Endothelial cell (in vitro differentiated cells): ENCODE results near the gene PSMF1. TPM values are rescaled to one million over a fixed set of nuclear protein-coding genes. Genes with fewer than 3 reads are reported as not detected.
"Not testable (repeated sequence)": the region's sequence is repeated elsewhere in the genome, so short reads cannot be mapped to it uniquely, and the experiment has no call there.

Experiments
- DNase-seq: peaks from one replicate; pipeline ENCODE4 v3.0.0; 2021; ENCODE audit warnings: low spot score
- H3K27ac Mint-ChIP-seq: one replicate; pipeline ENCODE4 v1.8.0; 2021; ENCODE audit warnings: mixed read lengths, inconsistent platforms; ENCODE audit not compliant: unreplicated experiment
- H3K27me3 Mint-ChIP-seq: one replicate; pipeline ENCODE4 v1.8.0; 2021; ENCODE audit warnings: mild to moderate bottlenecking, moderate library complexity, mixed read lengths, inconsistent platforms; ENCODE audit not compliant: unreplicated experiment
- H3K36me3 Mint-ChIP-seq: one replicate; pipeline ENCODE4 v1.8.0; 2021; ENCODE audit warnings: mild to moderate bottlenecking, low read depth, mixed read lengths, inconsistent platforms; ENCODE audit not compliant: unreplicated experiment
- H3K4me1 Mint-ChIP-seq: one replicate; pipeline ENCODE4 v1.8.0; 2021; ENCODE audit warnings: mild to moderate bottlenecking, mixed read lengths, inconsistent platforms; ENCODE audit not compliant: unreplicated experiment
- H3K4me3 Mint-ChIP-seq: one replicate; pipeline ENCODE4 v1.8.0; 2021; ENCODE audit warnings: mild to moderate bottlenecking, mixed read lengths, inconsistent platforms; ENCODE audit not compliant: unreplicated experiment
- H3K9me3 Mint-ChIP-seq: one replicate; pipeline ENCODE4 v1.8.0; 2021; ENCODE audit warnings: mixed read lengths, inconsistent platforms; ENCODE audit not compliant: unreplicated experiment
- CTCF ChIP-seq: fragments of 200-600 bp; sonication (generic); IDR thresholded peaks from one replicate; pipeline ENCODE4 v1.5.0; 2021; ENCODE audit warnings: antibody characterized with exemption; ENCODE audit not compliant: unreplicated experiment
- total RNA-seq: library from RNA; stranded (reverse); fragmentation: NEBNext Ultra II Directional; extraction: Animal tissue kit (Norgen Biotek cat#: 25700); gene quantifications from one replicate; pipeline ENCODE4 v1.2.1, GENCODE V29; 2021; ENCODE audit not compliant: unreplicated experiment

PSMF1 gene
- total RNA-seq, 1 donor from 2014 or later: 91.7 TPM

DNA sequence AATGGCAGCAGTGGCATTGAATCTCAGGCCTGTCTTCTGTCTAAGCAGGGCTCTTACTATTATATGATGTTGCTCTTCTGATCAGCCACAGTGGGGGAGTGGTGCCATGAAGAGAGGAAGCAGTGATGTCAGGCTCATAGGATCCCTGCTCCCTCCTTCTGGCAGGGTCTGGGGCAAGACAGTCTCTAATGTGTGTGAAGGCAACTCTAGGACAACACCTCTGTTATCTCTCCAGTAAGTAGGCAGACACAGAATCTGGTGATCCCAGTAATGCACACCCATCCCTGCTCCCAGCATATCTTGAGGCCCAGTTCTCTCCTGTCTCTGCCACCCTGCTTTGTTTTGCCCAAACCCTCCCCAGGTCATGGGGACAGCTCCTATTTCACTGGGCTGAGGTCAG lies 93.6 kb downstream of the PSMF1 start:
- Mint-ChIP-seq H3K4me3 (no peak overlapping the region), H3K4me1 (peaks cover 17% of the 10 kb centered on the region), H3K9me3 (no peaks in the 10 kb centered on the region), H3K36me3 (no peaks in the 10 kb centered on the region), H3K27ac (no peak overlapping the region), H3K27me3 (no peaks in the 10 kb centered on the region)
- TF ChIP-seq CTCF: no peak
- no peak for DNase-seq

GRCh38 chr20:1212607-1213396 lies 94.4 kb downstream of the PSMF1 start:
- H3K27me3 Mint-ChIP-seq: no peaks in the 10 kb centered on the region
- no peak overlapping the region for H3K27ac Mint-ChIP-seq
- H3K9me3 Mint-ChIP-seq: no peaks in the 10 kb centered on the region
- peak overlapping the region; percentile 58 for H3K4me3 Mint-ChIP-seq
- no peaks in the 10 kb centered on the region for H3K36me3 Mint-ChIP-seq
- TF ChIP-seq CTCF: peak; percentile 77
- DNase-seq: peak; percentile 68
- peaks cover 17% of the 10 kb centered on the region for H3K4me1 Mint-ChIP-seq

DNA sequence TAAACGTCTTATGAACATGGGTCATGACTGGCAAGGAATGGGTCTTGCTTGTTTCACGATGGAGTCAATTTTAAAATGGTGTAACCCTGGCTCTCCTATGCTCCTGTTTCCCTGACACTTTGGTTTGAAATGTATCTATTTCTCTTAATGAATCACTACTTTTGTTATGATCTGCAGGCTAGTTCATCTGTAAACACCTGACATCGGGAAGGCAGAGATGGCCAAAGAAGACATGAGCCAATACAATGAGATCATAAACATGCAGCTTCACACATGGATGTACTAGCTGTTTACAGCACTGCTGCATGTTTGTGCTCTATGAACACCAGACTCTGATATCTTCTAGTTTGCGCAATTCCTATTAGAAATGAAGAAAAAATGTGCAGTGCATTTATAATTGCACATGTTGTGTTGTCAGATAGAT lies 96.4 kb downstream of the PSMF1 start:
- DNase-seq: no peak
- Mint-ChIP-seq H3K4me3 (no peak overlapping the region), H3K27me3 (no peaks in the 10 kb centered on the region), H3K27ac (no peak overlapping the region), H3K36me3 (no peaks in the 10 kb centered on the region), H3K4me1 (peaks cover 17% of the 10 kb centered on the region), H3K9me3 (no peaks in the 10 kb centered on the region)
- TF ChIP-seq CTCF: no peak

DNA sequence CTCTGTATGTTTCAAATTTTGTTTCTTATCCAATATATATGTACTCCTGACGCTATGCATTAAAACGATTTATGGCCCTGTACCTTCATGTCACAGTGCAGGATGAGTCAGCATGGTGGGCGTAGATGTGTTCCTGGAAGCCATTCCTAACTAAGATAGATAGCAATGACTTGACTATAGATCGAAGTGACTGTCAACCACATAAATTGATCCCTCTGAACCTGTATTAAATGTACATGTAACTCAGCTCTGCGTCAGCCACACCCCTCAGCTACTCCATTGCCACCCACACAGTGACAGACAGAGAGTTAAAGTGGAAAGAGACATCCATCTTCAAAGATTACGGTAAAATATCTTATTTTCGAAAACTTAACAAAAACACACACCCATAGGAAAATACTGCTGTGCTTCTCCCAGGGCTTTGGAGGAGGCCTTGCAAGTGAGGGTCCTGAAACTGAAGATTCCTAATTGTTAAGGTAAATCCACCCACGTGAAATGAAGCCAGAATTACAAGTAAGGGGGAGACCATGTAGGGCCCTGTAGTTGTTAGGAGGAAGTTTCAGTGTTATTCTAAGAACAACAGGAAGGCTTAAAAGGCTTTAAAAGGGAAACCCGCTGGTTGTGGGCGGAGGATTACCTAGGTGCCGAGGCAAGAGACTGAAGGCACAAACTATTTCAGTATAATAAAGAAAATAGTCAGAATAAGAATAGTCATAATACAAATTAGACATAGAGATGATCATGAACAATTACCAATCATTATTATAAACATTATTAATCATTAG lies 97.2 kb downstream of the PSMF1 start:
- Mint-ChIP-seq H3K9me3 (no peaks in the 10 kb centered on the region), H3K4me1 (peaks cover 17% of the 10 kb centered on the region), H3K27me3 (no peaks in the 10 kb centered on the region), H3K4me3 (peak overlapping the region; percentile 15), H3K27ac (peak overlapping the region; percentile 58), H3K36me3 (no peaks in the 10 kb centered on the region)
- DNase-seq: no peak
- no peak for TF ChIP-seq CTCF

GRCh38 chr20:1216527-1217427 lies 98.4 kb downstream of the PSMF1 start:
- peaks cover 17% of the 10 kb centered on the region for H3K4me1 Mint-ChIP-seq
- H3K27ac Mint-ChIP-seq, H3K27me3 Mint-ChIP-seq, H3K4me3 Mint-ChIP-seq, H3K9me3 Mint-ChIP-seq, DNase-seq, H3K36me3 Mint-ChIP-seq: not testable (repeated sequence)
